ENCODE results near the gene CCDC185. TPM values are rescaled to one million over a fixed set of nuclear protein-coding genes. Genes with fewer than 3 reads are reported as not detected.

The CCDC185 gene
- not detected for total RNA-seq
- polyA plus RNA-seq (ENCODE audit: insufficient read depth in 1 of 8, insufficient read length in 8 of 8, low replicate concordance in 1 of 8): under 1 TPM in 1 of 8 donors, not detected in 7; 0.30 TPM
- long read RNA-seq, donor 1: 0 reads
- long read RNA-seq, donor 2: 0 reads
- long read RNA-seq, donor 3: 0 reads
- long read RNA-seq, donor 4: 0 reads
- long read RNA-seq, donor 5: 0 reads
- long read RNA-seq, donor 6: 0 reads
- long read RNA-seq, donor 7: 0 reads
- long read RNA-seq, donor 8: 0 reads
- long read RNA-seq, donor 9: 0 reads
- long read RNA-seq, donor 10: 0 reads
- long read RNA-seq, donor 11: 0 reads

DNA sequence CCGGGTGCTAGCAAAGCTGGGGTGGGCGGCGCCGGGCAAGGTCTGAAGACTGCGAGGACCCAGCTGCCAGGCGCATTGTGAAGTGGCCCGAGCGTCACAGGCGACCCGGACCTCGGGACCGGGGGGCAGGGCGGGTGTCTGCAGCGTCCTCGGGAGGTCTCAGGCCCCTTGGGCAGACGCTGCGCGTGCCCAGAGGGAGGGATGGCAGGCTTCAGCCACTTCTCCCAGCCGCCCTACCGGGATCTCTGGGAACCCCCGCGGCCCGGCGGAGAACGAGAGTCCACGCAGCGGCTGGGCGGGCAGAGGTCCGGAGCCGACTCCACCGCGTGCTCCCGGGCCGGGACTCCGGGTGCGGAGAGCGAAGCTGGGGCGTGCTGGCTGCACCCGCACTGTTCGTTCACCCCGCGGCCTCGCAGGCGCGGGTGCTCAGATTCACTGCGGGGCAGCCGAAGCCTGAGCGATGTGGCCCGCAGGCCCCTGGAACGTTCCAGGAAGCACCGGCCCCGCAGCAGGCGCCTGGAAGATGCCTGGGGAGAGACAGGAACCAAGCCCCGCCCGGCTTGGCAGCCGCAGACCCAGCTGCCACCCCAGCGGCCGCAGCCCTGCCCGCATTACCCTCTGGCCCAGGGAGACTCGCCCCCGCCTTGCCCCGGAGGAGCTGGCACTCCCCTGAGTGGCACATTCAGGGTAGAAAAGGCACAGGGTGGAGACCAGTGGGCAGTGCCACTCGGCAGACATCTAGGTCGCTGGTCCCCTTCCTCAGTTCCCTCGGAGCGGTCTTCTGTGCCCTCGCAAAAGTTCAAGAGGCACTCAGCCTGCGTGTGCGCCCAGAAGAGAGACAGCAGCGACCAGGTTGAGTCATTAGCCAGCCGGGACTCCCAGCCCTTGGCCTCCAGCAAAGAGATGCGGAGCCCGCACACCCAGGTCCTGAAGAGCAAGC lies at the start of gene CCDC185:
TSS of gene CCDC185 (plus strand) at position 141 of the 940 bp plus-strand sequence. CDS start at position 202, 61 bp downstream.
- Histone ChIP-seq H3K9me3 (replicated peaks; ENCODE audit: control insufficient read depth, low read depth, low read length) (no peaks in the 10 kb centered on the region), H3K4me1 (ENCODE audit: control insufficient read depth, insufficient read depth, low read length) (peaks cover 7% of the 10 kb centered on the region), H3K27ac (ENCODE audit: low read length) (no peak within 1 kb of the TSS), H3K36me3 (ENCODE audit: control insufficient read depth, insufficient read depth, low read length) (no peaks in the 10 kb centered on the region), H3K4me3 (ENCODE audit: low read length) (peak within 1 kb of the TSS; percentile 21), H3K27me3 (ENCODE audit: control insufficient read depth, insufficient read depth, low read length) (peaks cover 37% of the 10 kb centered on the region)
- WGBS (ENCODE audit: insufficient coverage): 32% methylated on average over 73 of the region's 73 CpGs
- DNase-seq: no peak

DNA sequence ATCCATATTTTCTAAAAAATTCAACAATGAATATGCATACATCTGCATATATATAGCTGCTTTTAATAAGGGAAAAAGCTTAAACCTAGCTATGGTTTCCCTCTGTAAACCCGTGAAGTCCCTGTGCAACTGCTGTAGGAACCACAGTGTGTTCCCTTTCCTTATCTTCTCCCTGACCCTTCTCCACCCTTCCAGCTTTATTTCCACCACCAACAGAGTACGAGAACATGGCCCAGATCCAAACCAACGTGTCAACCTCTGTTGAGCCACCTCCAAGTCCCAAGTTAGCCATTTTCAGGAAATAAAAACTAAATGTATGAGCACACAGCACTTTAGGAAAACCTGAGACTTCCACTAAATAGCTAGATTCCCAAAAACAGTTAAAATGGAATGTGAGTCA lies 49.5 kb upstream of the CCDC185 start:
- no peaks in the 10 kb centered on the region for H3K9me3 ChIP-seq (replicated peaks; ENCODE audit: control insufficient read depth, low read depth, low read length)
- no peak overlapping the region for H3K27ac ChIP-seq (ENCODE audit: low read length)
- no peaks in the 10 kb centered on the region for H3K36me3 ChIP-seq (ENCODE audit: control insufficient read depth, insufficient read depth, low read length)
- H3K4me3 ChIP-seq (ENCODE audit: low read length): no peak overlapping the region
- 41% methylated on average over 3 of the region's 3 CpGs for WGBS (ENCODE audit: insufficient coverage)
- no peak for DNase-seq
- peaks cover 6% of the 10 kb centered on the region for H3K27me3 ChIP-seq (ENCODE audit: control insufficient read depth, insufficient read depth, low read length)
- peaks cover 14% of the 10 kb centered on the region for H3K4me1 ChIP-seq (ENCODE audit: control insufficient read depth, insufficient read depth, low read length)

DNA sequence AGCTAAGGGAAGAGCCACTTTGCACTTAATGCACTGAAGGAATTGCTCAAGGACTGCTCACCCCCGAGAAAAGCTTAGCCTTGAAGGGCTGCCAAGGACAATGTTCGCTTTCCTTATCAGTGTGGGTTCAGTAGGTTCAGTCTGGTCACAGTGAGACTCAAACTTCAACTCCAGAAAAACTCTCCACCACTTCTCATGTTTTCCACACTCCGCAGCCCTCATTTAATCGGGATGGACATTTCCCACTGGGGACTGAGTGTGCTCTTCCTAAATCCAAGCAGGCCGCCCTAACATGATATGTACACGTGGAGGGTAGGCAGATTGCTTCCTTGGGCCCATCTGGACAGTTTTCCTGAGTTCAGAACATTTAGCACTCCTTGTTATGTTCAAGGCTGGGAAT lies 48.7 kb upstream of the CCDC185 start:
- no peaks in the 10 kb centered on the region for H3K9me3 ChIP-seq (replicated peaks; ENCODE audit: control insufficient read depth, low read depth, low read length)
- 40% methylated on average over 1 of the region's 6 CpGs for WGBS (ENCODE audit: insufficient coverage)
- peaks cover 6% of the 10 kb centered on the region for H3K27me3 ChIP-seq (ENCODE audit: control insufficient read depth, insufficient read depth, low read length)
- H3K4me1 ChIP-seq (ENCODE audit: control insufficient read depth, insufficient read depth, low read length): peaks cover 14% of the 10 kb centered on the region
- no peak overlapping the region for H3K27ac ChIP-seq (ENCODE audit: low read length)
- H3K36me3 ChIP-seq (ENCODE audit: control insufficient read depth, insufficient read depth, low read length): no peaks in the 10 kb centered on the region
- DNase-seq: no peak
- no peak overlapping the region for H3K4me3 ChIP-seq (ENCODE audit: low read length)

DNA sequence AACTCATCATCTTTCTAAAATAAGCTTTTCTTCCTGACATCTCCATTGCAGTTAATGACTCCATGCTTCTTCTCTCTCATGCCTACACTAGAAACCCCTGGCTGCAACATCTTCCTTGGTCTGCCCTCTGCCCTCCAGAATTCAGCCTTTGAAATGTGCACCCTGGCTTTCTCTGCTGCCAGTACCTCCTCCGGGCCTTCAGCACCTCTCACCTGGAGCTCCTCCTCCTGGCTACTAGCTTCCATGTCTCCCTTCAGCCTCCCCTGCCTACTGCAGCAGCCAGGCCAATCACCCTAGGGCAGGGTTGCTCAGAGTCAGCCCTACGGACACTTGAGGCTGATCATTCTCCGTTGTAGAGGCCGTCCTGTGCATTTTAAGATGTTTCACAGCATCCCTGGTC lies 47.5 kb upstream of the CCDC185 start:
- 74% methylated on average over 4 of the region's 4 CpGs for WGBS (ENCODE audit: insufficient coverage)
- Histone ChIP-seq H3K4me3 (ENCODE audit: low read length) (no peak overlapping the region), H3K4me1 (ENCODE audit: control insufficient read depth, insufficient read depth, low read length) (peaks cover 11% of the 10 kb centered on the region)

DNA sequence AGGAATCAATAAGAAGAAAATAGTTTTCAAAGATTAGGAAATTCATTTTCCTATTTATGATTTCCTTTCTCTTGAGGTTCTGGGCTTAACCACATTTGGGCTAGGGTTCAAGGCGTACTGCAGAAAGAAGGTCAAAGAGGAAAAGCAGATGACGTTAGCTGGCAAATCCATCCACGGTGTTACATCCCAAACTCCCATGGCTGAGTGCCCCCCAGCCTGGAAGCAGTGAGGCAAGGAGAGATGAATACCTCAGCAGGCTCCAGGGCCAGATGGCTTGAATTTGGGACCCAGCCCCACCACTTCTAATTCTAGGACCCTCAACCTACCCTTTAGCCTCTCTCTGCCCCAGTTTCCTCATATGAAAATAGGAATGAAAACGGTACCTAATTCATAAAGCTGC lies 46.9 kb upstream of the CCDC185 start:
- no CpG with 5 or more reads among the region's 4 CpGs for WGBS (ENCODE audit: insufficient coverage)

More for the DNA sequence above, 47.5 kb upstream of the CCDC185 start:
- Histone ChIP-seq H3K27ac (ENCODE audit: low read length) (no peak overlapping the region), H3K9me3 (replicated peaks; ENCODE audit: control insufficient read depth, low read depth, low read length) (no peaks in the 10 kb centered on the region), H3K36me3 (ENCODE audit: control insufficient read depth, insufficient read depth, low read length) (no peaks in the 10 kb centered on the region), H3K27me3 (ENCODE audit: control insufficient read depth, insufficient read depth, low read length) (peaks cover 2% of the 10 kb centered on the region)
- DNase-seq: no peak

DNA sequence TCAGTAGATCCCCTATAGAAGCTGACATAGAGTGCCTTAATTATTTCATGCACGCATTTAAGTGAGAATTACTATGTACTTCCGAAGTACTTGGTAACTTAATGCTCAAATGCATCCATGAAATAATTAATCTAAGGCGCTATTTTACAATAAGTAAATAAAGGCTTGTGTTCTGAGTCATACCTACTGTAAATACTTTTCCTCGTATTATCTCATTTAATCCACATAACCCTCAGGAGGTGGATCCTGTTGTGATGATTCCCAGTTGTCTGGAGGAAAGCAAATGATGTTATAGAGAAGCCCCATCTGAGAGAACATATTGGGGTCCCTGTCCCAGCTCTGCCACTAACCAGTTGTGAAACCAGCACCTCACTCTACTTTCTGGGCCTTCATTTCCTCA lies 45.6 kb upstream of the CCDC185 start:
- no peaks in the 10 kb centered on the region for H3K9me3 ChIP-seq (replicated peaks; ENCODE audit: control insufficient read depth, low read depth, low read length)
- H3K27ac ChIP-seq (ENCODE audit: low read length): no peak overlapping the region
- WGBS (ENCODE audit: insufficient coverage): no CpG with 5 or more reads among the region's 4 CpGs
- peaks cover 9% of the 10 kb centered on the region for H3K4me1 ChIP-seq (ENCODE audit: control insufficient read depth, insufficient read depth, low read length)
- peaks cover 10% of the 10 kb centered on the region for H3K27me3 ChIP-seq (ENCODE audit: control insufficient read depth, insufficient read depth, low read length)
- DNase-seq: no peak
- no peaks in the 10 kb centered on the region for H3K36me3 ChIP-seq (ENCODE audit: control insufficient read depth, insufficient read depth, low read length)
- H3K4me3 ChIP-seq (ENCODE audit: low read length): no peak overlapping the region

More for the DNA sequence above, 46.9 kb upstream of the CCDC185 start:
- Histone ChIP-seq H3K4me1 (ENCODE audit: control insufficient read depth, insufficient read depth, low read length) (peaks cover 14% of the 10 kb centered on the region), H3K9me3 (replicated peaks; ENCODE audit: control insufficient read depth, low read depth, low read length) (no peaks in the 10 kb centered on the region), H3K4me3 (ENCODE audit: low read length) (no peak overlapping the region), H3K27me3 (ENCODE audit: control insufficient read depth, insufficient read depth, low read length) (peaks cover 5% of the 10 kb centered on the region), H3K27ac (ENCODE audit: low read length) (no peak overlapping the region), H3K36me3 (ENCODE audit: control insufficient read depth, insufficient read depth, low read length) (no peaks in the 10 kb centered on the region)
- no peak for DNase-seq

DNA sequence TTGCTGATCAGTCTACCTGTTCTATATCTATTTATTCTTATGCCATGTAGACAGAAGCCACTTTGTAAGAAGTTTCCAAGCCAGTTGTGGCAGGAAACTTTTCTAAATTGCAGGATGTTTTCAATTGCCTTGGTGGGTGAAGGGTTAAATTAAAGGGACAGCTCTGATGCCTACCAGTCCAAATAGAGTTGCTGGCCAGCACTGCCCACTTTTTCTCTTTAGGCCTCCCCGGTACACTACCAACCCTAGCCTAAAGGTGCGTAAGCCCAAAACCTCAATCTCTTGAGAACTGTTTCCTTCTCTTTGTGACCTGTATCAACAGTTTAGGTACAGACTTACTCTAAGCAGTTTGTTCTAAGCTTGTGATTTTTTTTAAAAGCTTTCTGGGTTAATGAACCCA lies 44.8 kb upstream of the CCDC185 start:
- Histone ChIP-seq H3K27me3 (ENCODE audit: control insufficient read depth, insufficient read depth, low read length) (peaks cover 18% of the 10 kb centered on the region), H3K36me3 (ENCODE audit: control insufficient read depth, insufficient read depth, low read length) (no peaks in the 10 kb centered on the region), H3K9me3 (replicated peaks; ENCODE audit: control insufficient read depth, low read depth, low read length) (no peaks in the 10 kb centered on the region), H3K4me1 (ENCODE audit: control insufficient read depth, insufficient read depth, low read length) (peaks cover 9% of the 10 kb centered on the region), H3K27ac (ENCODE audit: low read length) (no peak overlapping the region), H3K4me3 (ENCODE audit: low read length) (no peak overlapping the region)
- no peak for DNase-seq
- no CpG with 5 or more reads among the region's 2 CpGs for WGBS (ENCODE audit: insufficient coverage)

DNA sequence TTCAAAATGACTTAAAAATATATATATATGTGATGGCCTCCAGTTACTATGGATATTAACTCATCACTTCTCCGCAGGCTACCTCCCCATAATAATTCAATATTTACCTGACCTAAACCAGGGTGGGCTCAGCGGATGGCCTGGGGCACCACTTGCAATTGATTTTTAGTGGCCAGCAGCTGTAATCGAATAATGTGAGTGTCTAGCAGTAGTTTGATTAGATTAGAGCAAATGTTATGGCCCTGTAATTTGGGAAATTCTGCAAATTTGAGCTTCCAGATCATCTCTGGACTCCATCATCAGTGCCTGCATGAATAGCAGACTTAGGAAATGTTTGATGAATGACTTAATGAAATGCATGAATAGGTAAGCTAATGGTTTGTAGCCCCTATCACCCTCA lies 44.0 kb upstream of the CCDC185 start:
- Histone ChIP-seq H3K36me3 (ENCODE audit: control insufficient read depth, insufficient read depth, low read length) (no peaks in the 10 kb centered on the region), H3K27me3 (ENCODE audit: control insufficient read depth, insufficient read depth, low read length) (peaks cover 23% of the 10 kb centered on the region), H3K9me3 (replicated peaks; ENCODE audit: control insufficient read depth, low read depth, low read length) (no peaks in the 10 kb centered on the region), H3K4me3 (ENCODE audit: low read length) (no peak overlapping the region), H3K27ac (ENCODE audit: low read length) (no peak overlapping the region), H3K4me1 (ENCODE audit: control insufficient read depth, insufficient read depth, low read length) (peaks cover 9% of the 10 kb centered on the region)
- 93% methylated on average over 2 of the region's 3 CpGs for WGBS (ENCODE audit: insufficient coverage)
- DNase-seq: no peak

DNA sequence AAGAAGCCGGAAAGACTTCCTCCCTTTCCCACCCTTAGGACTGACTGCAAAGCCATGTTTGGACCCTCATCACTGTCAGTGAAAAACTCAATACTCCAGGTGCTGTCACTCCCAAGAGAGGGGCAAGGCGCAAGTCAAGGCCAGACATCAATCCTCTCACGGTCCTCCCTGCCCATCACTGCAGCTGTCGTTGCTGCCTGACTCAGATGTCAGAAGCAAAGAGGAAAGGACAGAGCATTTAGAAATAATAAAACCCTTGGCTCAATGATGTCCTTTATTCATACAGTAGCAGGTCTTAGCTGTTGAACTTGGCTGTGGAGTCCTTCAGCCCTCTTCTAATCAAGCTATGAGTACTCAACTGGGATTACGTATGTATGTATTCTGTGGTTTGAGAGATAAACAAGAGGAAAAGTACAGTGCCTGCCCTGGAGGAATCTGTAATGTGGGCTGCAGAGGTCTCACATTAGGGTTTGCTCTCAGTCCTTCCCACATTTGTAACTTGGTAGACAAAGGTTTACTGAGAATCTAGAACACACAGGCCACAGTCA lies 42.8 kb upstream of the CCDC185 start:
- Histone ChIP-seq H3K27me3 (ENCODE audit: control insufficient read depth, insufficient read depth, low read length) (peaks cover 23% of the 10 kb centered on the region), H3K4me3 (ENCODE audit: low read length) (no peak overlapping the region), H3K9me3 (replicated peaks; ENCODE audit: control insufficient read depth, low read depth, low read length) (no peaks in the 10 kb centered on the region), H3K36me3 (ENCODE audit: control insufficient read depth, insufficient read depth, low read length) (no peaks in the 10 kb centered on the region), H3K27ac (ENCODE audit: low read length) (no peak overlapping the region), H3K4me1 (ENCODE audit: control insufficient read depth, insufficient read depth, low read length) (peaks cover 9% of the 10 kb centered on the region)
- DNase-seq: no peak
- WGBS (ENCODE audit: insufficient coverage): 100% methylated on average over 1 of the region's 5 CpGs

DNA sequence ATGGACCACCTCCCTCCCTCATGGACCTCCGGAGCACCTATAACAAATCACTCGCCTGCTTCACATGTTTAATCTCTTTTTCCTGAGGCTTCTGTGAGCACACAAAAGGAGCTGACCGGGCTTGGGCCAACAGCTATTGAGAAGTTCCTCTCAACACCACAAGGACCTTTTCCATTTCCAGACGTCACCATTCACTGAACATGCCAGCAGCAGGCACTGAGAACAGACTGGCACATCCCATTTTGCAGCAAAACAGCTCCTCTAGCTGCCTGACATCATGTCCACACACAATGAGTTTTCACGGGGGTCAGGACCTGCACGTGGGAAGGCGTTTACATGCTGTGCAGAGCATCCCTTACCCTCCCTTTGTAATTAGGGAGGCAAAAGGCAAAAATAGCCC lies 40.3 kb upstream of the CCDC185 start:
- Histone ChIP-seq H3K9me3 (replicated peaks; ENCODE audit: control insufficient read depth, low read depth, low read length) (no peaks in the 10 kb centered on the region), H3K4me3 (ENCODE audit: low read length) (no peak overlapping the region), H3K4me1 (ENCODE audit: control insufficient read depth, insufficient read depth, low read length) (peaks cover 9% of the 10 kb centered on the region), H3K27me3 (ENCODE audit: control insufficient read depth, insufficient read depth, low read length) (peaks cover 23% of the 10 kb centered on the region), H3K27ac (ENCODE audit: low read length) (no peak overlapping the region), H3K36me3 (ENCODE audit: control insufficient read depth, insufficient read depth, low read length) (no peaks in the 10 kb centered on the region)
- 53% methylated on average over 4 of the region's 7 CpGs for WGBS (ENCODE audit: insufficient coverage)
- DNase-seq: no peak

All from muscle of leg (tissue), 16 donors.